ENCODE results near the gene KRTAP22-1. TPM values are rescaled to one million over a fixed set of nuclear protein-coding genes. Genes with fewer than 3 reads are reported as not detected.

The KRTAP22-1 gene
- total RNA-seq (2021; fragmentation: NEBNext Ultra II Directional; extraction: Animal tissue kit (Norgen Biotek cat#: 25700)) (not detected in 2 replicates), polyA plus RNA-seq (2011; rRNA removed) (not detected in 2 replicates), polyA minus RNA-seq (2011; rRNA and poly(A)+ RNA removed) (not detected in 2 replicates)
- not detected for polyA plus RNA-seq (2011; cell fraction: cytosol; rRNA removed)
- not detected for polyA plus RNA-seq (2011; cell fraction: nucleus; rRNA removed)
- polyA plus RNA-seq (2012, experiment 1 of 2) = not detected in 4 replicates
- polyA plus RNA-seq (2012, experiment 2 of 2) = not detected
- polyA plus RNA-seq (2013, experiment 1 of 2) = not detected
- not detected for polyA plus RNA-seq (2013, experiment 2 of 2)
- not detected for polyA minus RNA-seq (2011; cell fraction: cytosol; rRNA and poly(A)+ RNA removed)
- polyA minus RNA-seq (2011; cell fraction: nucleus; rRNA and poly(A)+ RNA removed) = not detected
- long read RNA-seq, experiment 1 = 0 reads
- long read RNA-seq, experiment 2 = 0 reads

- H3K9ac ChIP-seq (replicated peaks in 1 of 4; ENCODE audit: extremely low read depth in 1 of 4, low read depth in 3 of 4, low read length in 3 of 4) = no peak within 1 kb of the TSS
- no peaks in the 10 kb centered on the region for H3K23me2 ChIP-seq (ENCODE audit: low read depth, low read length)
- H3K4me1 ChIP-seq (replicated peaks in 1 of 4; ENCODE audit: control insufficient read depth in 3 of 4, insufficient read depth in 4 of 4, low read length in 3 of 4) = no peaks in the 10 kb centered on the region
- FAIRE-seq (no peak), DNase-seq (ENCODE audit: low read depth in 1 of 2, low spot score in 2 of 2) (no peak)
- no peak within 1 kb of the TSS for H3K56ac ChIP-seq (replicated peaks; ENCODE audit: insufficient read length, low read depth, low read length)
- no peaks in the 10 kb centered on the region for H3K79me2 ChIP-seq (ENCODE audit: control insufficient read depth in 1 of 2, insufficient read depth in 2 of 2, low read length in 2 of 2)
- POLR2A ChIA-PET (ENCODE audit: partially characterized antibody) = no interaction called here
- H2BK120ac ChIP-seq (replicated peaks; ENCODE audit: low read depth, low read length) = no peak within 1 kb of the TSS
- H2BK12ac ChIP-seq (ENCODE audit: low read depth, low read length) = no peak within 1 kb of the TSS
- H4K20me1 ChIP-seq (replicated peaks in 1 of 2; ENCODE audit: control insufficient read depth in 1 of 2, insufficient read depth in 2 of 2, low read length in 2 of 2) = no peaks in the 10 kb centered on the region
- CTCF ChIA-PET (ENCODE audit: partially characterized antibody) = interaction anchor here (0.7 kb wide), 1 partner anchor 655 kb away, joined by 3 read pairs; no protein-coding TSS in a partner anchor
- no peaks in the 10 kb centered on the region for H3K79me1 ChIP-seq (ENCODE audit: low read depth, low read length)
- H3K36me3 ChIP-seq (ENCODE audit: control insufficient read depth in 2 of 4, insufficient read depth in 4 of 4, low read length in 3 of 4) = no peaks in the 10 kb centered on the region
- no peak within 1 kb of the TSS for H3K4me3 ChIP-seq (ENCODE audit: extremely low read depth in 1 of 4, insufficient read depth in 2 of 4, low read depth in 3 of 4, low read length in 4 of 4)
- H3K4ac ChIP-seq (replicated peaks; ENCODE audit: insufficient read length, low read depth, low read length) = no peak within 1 kb of the TSS
- H3K27me3 ChIP-seq (replicated peaks in 1 of 4; ENCODE audit: control insufficient read depth in 3 of 4, extremely low read depth in 1 of 4, insufficient read depth in 3 of 4, low read length in 3 of 4) = no peaks in the 10 kb centered on the region
- no peak within 1 kb of the TSS for H3K18ac ChIP-seq (ENCODE audit: extremely low read depth, low read length)
- no peak within 1 kb of the TSS for H2BK15ac ChIP-seq (ENCODE audit: low read length)
- H2AFZ ChIP-seq (ENCODE audit: low read length) = no peak within 1 kb of the TSS
- no peak within 1 kb of the TSS for H4K8ac ChIP-seq (ENCODE audit: extremely low read depth, insufficient read depth, low read length)
- H2BK5ac ChIP-seq (ENCODE audit: low read depth, low read length) = no peak within 1 kb of the TSS
- no peak within 1 kb of the TSS for H3K23ac ChIP-seq (ENCODE audit: insufficient read length)
- H3K4me2 ChIP-seq (ENCODE audit: insufficient read depth in 1 of 2, low read depth in 2 of 2, low read length in 2 of 2) = no peak within 1 kb of the TSS
- H3K27ac ChIP-seq (ENCODE audit: low read depth, low read length) = no peak within 1 kb of the TSS
- H4K5ac ChIP-seq (ENCODE audit: insufficient read length, low read depth, low read length) = no peak within 1 kb of the TSS
- no peak within 1 kb of the TSS for H3K14ac ChIP-seq (ENCODE audit: insufficient read length)
- H2BK20ac ChIP-seq (ENCODE audit: low read length) = no peak within 1 kb of the TSS
- no peak within 1 kb of the TSS for H2AK5ac ChIP-seq (ENCODE audit: low read depth, low read length)
- H3K9me3 ChIP-seq (ENCODE audit: insufficient read depth in 2 of 2, low read depth in 1 of 2, low read length in 1 of 2) = no peaks in the 10 kb centered on the region
- H4K91ac ChIP-seq (replicated peaks; ENCODE audit: insufficient read length, low read length) = no peak within 1 kb of the TSS
- WGBS, 2 experiments (ENCODE audit: extremely low coverage in 1 of 2, insufficient coverage in 1 of 2, insufficient read length in 1 of 2, insufficient replicate concordance in 2 of 2, low coverage in 1 of 2, low lambda C conversion rate in 2 of 2, missing lambda C conversion rate in 1 of 2) = 0% methylated on average over 1 of the region's 1 CpG; no CpG with 5 or more reads in 1 of the 2 experiments
- TF ChIP-seq ATF2 (IDR thresholded peaks at IDR 0.05; ENCODE audit: low read length) = no peak
- no peak for TF ChIP-seq NRF1 (IDR thresholded peaks at IDR 0.05; ENCODE audit: low read depth, low read length)
- no peak for TF ChIP-seq CREB1 (IDR thresholded peaks at IDR 0.05)
- TF ChIP-seq GTF2F1 (IDR thresholded peaks at IDR 0.05; ENCODE audit: borderline replicate concordance, low read depth, low read length) = no peak
- TF ChIP-seq NANOG (IDR thresholded peaks at IDR 0.05; ENCODE audit: insufficient read depth, low read depth, low read length, poor library complexity, severe bottlenecking) = no peak
- TF ChIP-seq CBX5 (IDR thresholded peaks at IDR 0.05; ENCODE audit: low read depth, low read length) = no peak
- TF ChIP-seq CHD1 (IDR thresholded peaks at IDR 0.05; ENCODE audit: low read depth, low read length) = no peak
- no peak for TF ChIP-seq SUZ12 (IDR thresholded peaks at IDR 0.05; ENCODE audit: low read length)
- no peak for TF ChIP-seq KDM1A (IDR thresholded peaks at IDR 0.05; ENCODE audit: borderline replicate concordance, low read length)
- no peak for TF ChIP-seq YY1 (IDR thresholded peaks at IDR 0.05; ENCODE audit: low read depth, low read length)
- TF ChIP-seq BRCA1 (IDR thresholded peaks at IDR 0.05; ENCODE audit: low read depth, low read length) = no peak
- TF ChIP-seq SIX5 (IDR thresholded peaks at IDR 0.05; ENCODE audit: low read depth, low read length) = no peak
Measured at GRCh38 chr21:30600787-30601186, at the start of gene KRTAP22-1. Gene KRTAP22-1, plus strand, starts transcription at chr21:30601087.

Measured in H1 (cell line).